Activated CD8-positive, alpha-beta T cell treated with anti-CD3 and anti-CD28 coated beads, Interleukin-2, amount 10 ng/mL, durations not matched to agents 7 days and 5 days (primary cell): ENCODE results near the gene SLC35B3. TPM values are rescaled to one million over a fixed set of nuclear protein-coding genes. Genes with fewer than 3 reads are reported as not detected.
A peak's percentile ranks its signal among the peaks of the same experiment; 100 is the strongest.
"Not testable (repeated sequence)": the region's sequence is repeated elsewhere in the genome, so short reads cannot be mapped to it uniquely, and the experiment has no call there.

Experiments
- ATAC-seq: fragments of 150-1000 bp; cut with Tn5 transposase; one replicate; pipeline ENCODE4 v1.10.0; 2021; ENCODE audit warnings: moderate library complexity
- CTCF ChIA-PET: fragments of 350-600 bp; sonication (Branson Sonifier 250); formaldehyde crosslinking; loops from one replicate; lab custom pipeline; 2021; ENCODE audit warnings: antibody characterized with exemption; lab: Charles Lee
- POLR2A ChIA-PET: fragments of 350-600 bp; sonication (Branson Sonifier 250); formaldehyde crosslinking; loops from one replicate; lab custom pipeline; 2021; ENCODE audit warnings: antibody characterized with exemption; lab: Charles Lee
- DNase-seq: peaks from one replicate; pipeline ENCODE4 v3.0.0-alpha.2; 2020
- H3K27ac Mint-ChIP-seq: one replicate; pipeline ENCODE4 v1.8.0; 2021; ENCODE audit warnings: mild to moderate bottlenecking, mixed read lengths
- H3K27me3 Mint-ChIP-seq: one replicate; pipeline ENCODE4 v1.8.0; 2021; ENCODE audit warnings: low read depth, mixed read lengths
- H3K36me3 Mint-ChIP-seq: one replicate; pipeline ENCODE4 v1.8.0; 2021; ENCODE audit warnings: low read depth, mixed read lengths
- H3K4me1 Mint-ChIP-seq: one replicate; pipeline ENCODE4 v1.8.0; 2021; ENCODE audit warnings: low read depth, mixed read lengths
- H3K4me3 Mint-ChIP-seq: one replicate; pipeline ENCODE4 v1.8.0; 2021; ENCODE audit warnings: mild to moderate bottlenecking, mixed read lengths
- H3K9me3 Mint-ChIP-seq: one replicate; pipeline ENCODE4 v1.8.0; 2022; ENCODE audit warnings: mixed read lengths; ENCODE audit not compliant: insufficient read depth
- total RNA-seq, 2 experiments: library from RNA; stranded (reverse); gene quantifications; one replicate each; pipeline ENCODE4 v1.2.3, GENCODE V29; 2021

The SLC35B3 gene
- total RNA-seq, 2 experiments from 2014 or later = 8.8 to 10.0 TPM

DNA sequence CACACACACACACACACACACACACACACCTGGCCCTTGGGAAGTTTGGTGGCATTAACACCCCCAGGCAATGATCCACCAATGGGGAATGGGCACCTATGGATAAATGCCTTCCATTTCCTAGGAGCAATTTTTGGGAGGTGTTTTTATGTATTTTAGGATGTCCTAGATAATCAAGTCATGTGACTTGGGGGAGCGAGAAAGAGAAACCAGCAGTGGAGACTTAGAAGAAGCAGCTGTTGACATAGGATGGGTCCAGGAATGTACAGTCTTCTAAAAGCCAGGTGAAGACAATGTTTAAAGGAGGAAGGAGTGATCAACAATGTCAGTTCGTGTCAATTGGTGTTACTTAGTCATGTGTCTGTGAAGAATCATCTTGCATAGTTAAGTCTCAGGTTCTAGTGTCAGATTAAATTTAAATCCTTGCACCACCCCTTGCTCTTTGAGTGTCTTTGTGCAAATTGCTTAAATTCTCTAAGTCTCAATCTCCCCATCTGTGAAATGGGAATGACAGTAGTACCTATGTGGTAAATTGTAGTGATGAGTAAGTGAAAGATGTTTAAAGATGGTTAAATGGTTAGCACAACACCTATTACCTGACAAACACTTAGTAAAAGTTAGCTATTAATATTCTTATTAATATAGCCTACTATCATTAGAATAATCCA, 4.4 kb upstream of the SLC35B3 start:
- H3K27me3 Mint-ChIP-seq = no peaks in the 10 kb centered on the region
- peaks cover 6% of the 10 kb centered on the region for H3K4me1 Mint-ChIP-seq
- peaks cover 14% of the 10 kb centered on the region for H3K36me3 Mint-ChIP-seq
- DNase-seq (no peak), ATAC-seq (no peak)
- POLR2A ChIA-PET = no interaction called here
- H3K9me3 Mint-ChIP-seq = peaks cover 8% of the 10 kb centered on the region
- H3K4me3 Mint-ChIP-seq = no peak overlapping the region
- H3K27ac Mint-ChIP-seq = no peak overlapping the region
- CTCF ChIA-PET = no interaction called here

DNA sequence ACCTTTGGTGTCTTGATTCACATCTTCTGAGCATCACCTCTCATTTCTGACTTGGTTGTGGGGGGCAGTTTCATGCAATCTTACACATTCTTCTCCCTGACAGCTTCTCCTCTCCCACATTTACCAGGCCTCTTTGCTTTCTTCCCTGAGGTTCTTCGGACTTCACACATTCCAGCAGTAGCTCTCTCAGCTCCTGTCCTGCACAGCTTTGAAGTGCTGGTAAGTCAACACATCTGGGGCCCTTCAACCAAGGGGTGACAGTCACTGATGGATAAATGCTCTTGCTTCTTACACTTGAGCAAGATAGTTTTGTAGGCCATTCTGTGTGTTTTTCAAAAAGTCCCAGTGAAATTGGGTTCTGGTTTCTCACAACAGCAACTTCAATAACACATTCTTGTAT, 2.5 kb upstream of the SLC35B3 start:
- DNase-seq (no peak), ATAC-seq (no peak)
- Mint-ChIP-seq H3K9me3 (peaks cover 8% of the 10 kb centered on the region), H3K4me3 (no peak overlapping the region), H3K27me3 (no peaks in the 10 kb centered on the region), H3K27ac (no peak overlapping the region), H3K4me1 (peaks cover 20% of the 10 kb centered on the region), H3K36me3 (peaks cover 23% of the 10 kb centered on the region)
- CTCF ChIA-PET = no interaction called here
- POLR2A ChIA-PET = no interaction called here

DNA sequence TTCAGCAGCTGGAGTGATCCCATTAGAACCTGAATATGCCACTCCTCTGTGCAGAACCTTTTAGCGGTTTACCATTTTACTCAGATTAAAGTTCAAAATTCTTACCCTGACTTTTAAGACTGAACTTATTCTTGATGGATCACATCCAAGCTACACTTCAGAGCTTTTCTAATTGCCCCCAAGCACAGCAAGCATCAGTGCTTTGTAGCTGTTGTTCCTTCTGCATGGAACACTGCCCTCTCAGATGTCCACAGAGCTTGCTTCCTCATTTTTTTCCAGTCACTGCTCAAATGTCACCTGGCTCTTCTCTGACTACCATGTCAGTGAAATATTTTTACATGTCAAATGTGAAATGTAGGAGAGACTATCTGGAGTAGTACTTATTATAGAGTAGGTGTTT, 1.6 kb upstream of the SLC35B3 start:
- Mint-ChIP-seq H3K4me1 (peaks cover 23% of the 10 kb centered on the region), H3K27me3 (no peaks in the 10 kb centered on the region), H3K27ac (no peak overlapping the region), H3K4me3 (no peak overlapping the region), H3K9me3 (peaks cover 8% of the 10 kb centered on the region), H3K36me3 (peaks cover 29% of the 10 kb centered on the region)
- DNase-seq = no peak
- POLR2A ChIA-PET = no interaction called here
- ATAC-seq = no peak
- CTCF ChIA-PET = no interaction called here

DNA sequence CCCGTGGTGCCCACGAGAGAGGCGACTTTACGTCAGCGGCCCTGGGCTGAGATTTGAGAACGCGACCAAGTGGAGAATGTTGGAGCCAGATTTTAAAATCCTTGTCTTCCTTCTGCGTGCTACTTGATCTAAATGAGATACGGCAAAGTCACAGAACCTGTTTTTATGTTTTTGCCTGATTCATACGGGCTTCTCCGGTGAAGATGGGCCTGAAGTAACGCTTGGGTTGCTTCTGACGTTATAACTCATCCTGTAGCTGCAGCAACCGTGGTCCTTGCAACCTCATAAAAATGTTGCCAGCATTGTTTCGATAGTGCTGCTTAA, 462 bp upstream of the SLC35B3 start:
- ATAC-seq (no peak), DNase-seq (no peak)
- Mint-ChIP-seq H3K27ac (peak overlapping the region; percentile 98), H3K4me3 (peak overlapping the region; percentile 91), H3K36me3 (peaks cover 34% of the 10 kb centered on the region), H3K4me1 (peaks cover 23% of the 10 kb centered on the region), H3K9me3 (peaks cover 8% of the 10 kb centered on the region), H3K27me3 (no peaks in the 10 kb centered on the region)
- ChIA-PET CTCF (no interaction called here), POLR2A (interaction anchor here (0.5 kb wide), 1 partner anchor 972 kb away, joined by 3 read pairs; no protein-coding TSS in a partner anchor)

DNA sequence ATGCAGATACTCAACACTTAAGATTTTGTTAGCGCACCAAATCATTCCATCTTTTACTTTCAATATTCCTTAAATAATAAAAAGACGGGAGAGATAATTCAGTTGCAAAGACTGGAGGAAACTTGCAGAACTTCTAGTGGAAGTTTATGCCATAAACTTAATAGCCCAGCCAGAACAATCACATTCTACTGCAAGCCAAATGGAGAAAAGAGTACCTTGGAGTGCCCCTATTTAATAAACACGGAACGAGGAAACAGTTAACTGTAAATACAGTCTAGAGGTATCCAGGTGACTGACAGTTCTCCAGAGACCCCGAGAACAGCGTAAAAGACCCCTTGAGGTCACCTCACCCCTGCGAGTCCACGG, 635 bp downstream of the SLC35B3 start:
- ATAC-seq = no peak
- Mint-ChIP-seq H3K27ac (peak overlapping the region; percentile 98), H3K4me3 (peak overlapping the region; percentile 91), H3K4me1 (peaks cover 23% of the 10 kb centered on the region), H3K27me3 (no peaks in the 10 kb centered on the region), H3K36me3 (peaks cover 39% of the 10 kb centered on the region), H3K9me3 (peaks cover 8% of the 10 kb centered on the region)
- POLR2A ChIA-PET = no interaction called here
- CTCF ChIA-PET = no interaction called here
- no peak for DNase-seq

DNA sequence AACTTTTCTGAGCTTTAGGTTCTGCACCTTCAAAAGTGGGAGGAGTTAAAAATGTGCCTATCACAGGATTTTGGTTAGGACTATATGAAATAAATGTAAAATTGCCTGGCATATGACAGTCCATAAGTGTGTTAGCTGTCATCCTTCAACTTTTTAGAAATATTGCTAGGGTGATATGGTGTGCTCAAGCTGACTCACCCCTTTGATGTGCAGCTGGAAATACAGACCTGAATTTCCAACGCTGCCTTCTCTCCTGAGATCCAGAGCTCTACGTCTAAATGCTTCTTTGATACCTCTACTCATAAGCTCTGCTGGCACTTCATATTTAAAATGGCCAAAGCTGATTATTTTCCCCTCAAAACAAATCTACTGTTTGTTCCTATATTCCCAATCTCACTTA, 2.7 kb downstream of the SLC35B3 start:
- DNase-seq (no peak), ATAC-seq (no peak)
- CTCF ChIA-PET = interaction anchor here (0.6 to 1.2 kb wide), 3 partner anchors 9 to 213 kb away, joined by 3 read pairs; no protein-coding TSS in a partner anchor
- Mint-ChIP-seq H3K9me3 (peaks cover 8% of the 10 kb centered on the region), H3K27ac (no peak overlapping the region), H3K36me3 (peaks cover 45% of the 10 kb centered on the region), H3K27me3 (no peaks in the 10 kb centered on the region), H3K4me3 (no peak overlapping the region), H3K4me1 (peaks cover 23% of the 10 kb centered on the region)
- POLR2A ChIA-PET = no interaction called here

DNA sequence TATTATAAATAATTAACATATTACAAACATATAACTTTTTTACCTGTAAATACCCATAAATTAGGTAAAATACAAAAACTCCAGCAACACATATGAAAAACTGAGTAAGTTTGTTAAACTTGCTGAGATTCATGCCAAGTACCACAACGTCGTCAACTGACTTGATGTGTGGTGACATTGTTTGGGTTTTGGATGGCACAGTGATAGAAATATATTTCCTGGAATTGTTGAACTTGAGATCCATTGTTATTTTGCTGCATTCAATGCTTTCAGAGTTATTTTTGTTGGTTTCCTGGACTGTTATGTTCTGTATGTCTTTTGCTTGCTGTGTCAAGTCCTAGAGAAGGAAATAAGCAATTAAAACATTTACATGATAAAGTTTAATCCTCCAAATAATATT, 5.5 kb downstream of the SLC35B3 start:
- DNase-seq (no peak), ATAC-seq (no peak)
- Mint-ChIP-seq H3K9me3 (no peaks in the 10 kb centered on the region), H3K27me3 (no peaks in the 10 kb centered on the region), H3K4me1 (peaks cover 16% of the 10 kb centered on the region), H3K36me3 (peaks cover 52% of the 10 kb centered on the region), H3K27ac (no peak overlapping the region), H3K4me3 (no peak overlapping the region)
- POLR2A ChIA-PET = no interaction called here
- CTCF ChIA-PET = no interaction called here

DNA sequence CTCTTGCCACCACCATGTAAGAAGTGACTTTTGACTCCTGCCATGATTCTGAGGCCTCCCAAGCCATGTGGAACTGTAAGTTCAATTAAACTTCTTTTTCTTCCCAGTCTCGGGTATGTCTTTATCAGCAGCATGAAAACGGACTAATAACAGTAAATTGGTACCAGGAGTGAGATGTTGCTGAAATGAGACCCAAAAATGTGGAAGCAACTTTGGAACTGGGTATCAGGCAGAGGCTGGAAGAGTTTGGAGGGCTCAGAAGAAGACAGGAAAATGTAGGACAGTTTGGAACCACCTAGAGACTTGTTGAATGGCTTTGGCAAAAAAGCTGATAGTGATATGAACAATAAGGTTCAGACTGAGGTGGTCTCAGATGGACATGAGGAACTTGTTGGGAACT, 8.8 kb downstream of the SLC35B3 start:
- DNase-seq, ATAC-seq, H3K27ac Mint-ChIP-seq, CTCF ChIA-PET, POLR2A ChIA-PET, H3K4me1 Mint-ChIP-seq, H3K27me3 Mint-ChIP-seq, H3K4me3 Mint-ChIP-seq, H3K9me3 Mint-ChIP-seq: not testable (repeated sequence)
- peaks cover 39% of the 10 kb centered on the region for H3K36me3 Mint-ChIP-seq

DNA sequence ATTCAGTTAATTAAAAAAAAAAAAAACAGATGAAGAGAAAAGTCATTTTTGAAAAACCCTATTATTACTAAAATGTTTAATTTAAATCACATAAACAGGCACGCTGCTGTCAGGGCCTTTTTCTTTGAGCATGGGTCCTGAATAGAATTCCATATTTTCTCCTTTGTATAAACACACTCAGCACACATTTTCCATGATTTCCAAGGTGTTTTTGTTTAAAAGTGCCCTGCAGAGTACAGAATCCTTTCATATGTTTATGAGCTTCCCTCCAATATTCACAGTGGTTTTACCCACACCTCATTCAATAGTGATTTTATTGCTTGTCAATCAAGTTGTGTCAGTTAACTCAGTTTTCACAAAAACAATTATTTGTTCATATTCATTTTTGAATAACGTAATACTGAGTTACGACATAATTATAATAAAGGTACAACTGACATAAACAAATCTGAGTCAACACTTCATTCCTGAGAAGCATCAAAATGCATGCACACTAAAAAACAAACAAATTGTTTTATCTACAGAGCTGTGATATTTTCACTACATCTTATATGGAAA, 15.2 kb downstream of the SLC35B3 start:
- H3K27me3 Mint-ChIP-seq = no peaks in the 10 kb centered on the region
- ChIA-PET POLR2A (no interaction called here), CTCF (interaction anchor here (0.7 kb wide), 1 partner anchor 29 kb away, joined by 3 read pairs; no protein-coding TSS in a partner anchor)
- H3K27ac Mint-ChIP-seq = no peak overlapping the region
- H3K4me3 Mint-ChIP-seq = no peak overlapping the region
- H3K36me3 Mint-ChIP-seq = peaks cover 21% of the 10 kb centered on the region
- DNase-seq (no peak), ATAC-seq (no peak)
- no peaks in the 10 kb centered on the region for H3K9me3 Mint-ChIP-seq
- H3K4me1 Mint-ChIP-seq = no peaks in the 10 kb centered on the region

DNA sequence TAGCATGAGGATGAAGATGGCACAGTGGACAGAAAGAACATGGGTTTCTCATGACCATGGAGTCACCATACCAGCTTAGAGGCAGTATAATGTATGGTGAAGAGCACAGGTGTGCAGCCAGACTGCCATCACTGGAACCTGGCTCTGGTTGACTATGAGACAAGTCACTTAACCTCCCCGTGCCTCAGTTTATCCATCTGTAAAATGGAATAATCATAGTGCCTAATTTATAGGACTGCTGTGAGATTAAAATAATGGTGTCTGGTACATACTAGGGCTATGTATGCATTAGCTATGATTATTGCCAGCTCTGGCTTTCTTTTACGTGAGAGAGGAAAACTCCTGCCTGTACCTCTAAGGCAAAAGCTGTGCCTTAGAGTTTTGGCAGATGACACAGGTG, 19.4 kb downstream of the SLC35B3 start:
- CTCF ChIA-PET = no interaction called here
- Mint-ChIP-seq H3K27me3 (no peaks in the 10 kb centered on the region), H3K9me3 (no peaks in the 10 kb centered on the region), H3K27ac (no peak overlapping the region), H3K4me3 (no peak overlapping the region), H3K4me1 (no peaks in the 10 kb centered on the region), H3K36me3 (peaks cover 26% of the 10 kb centered on the region)
- ATAC-seq = no peak
- DNase-seq = no peak
- POLR2A ChIA-PET = no interaction called here

DNA sequence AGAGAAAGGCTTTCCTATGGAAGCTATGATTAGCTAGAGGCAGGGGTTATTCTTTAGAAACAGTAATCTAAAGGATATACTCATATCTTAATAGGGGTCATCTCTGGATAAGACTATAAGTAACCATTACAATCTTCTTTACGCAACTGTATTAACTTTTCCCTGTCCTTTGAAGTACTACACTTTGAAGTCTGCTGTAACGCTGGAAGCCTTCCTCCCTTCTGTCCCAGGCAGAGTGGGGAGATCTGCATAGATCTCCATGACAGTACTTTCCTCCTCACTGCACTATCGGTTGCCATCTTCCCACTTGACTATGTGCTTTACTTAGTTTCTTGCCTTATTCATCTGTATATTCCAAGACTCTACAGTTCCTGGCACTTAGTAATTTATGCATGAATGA, 20.1 kb downstream of the SLC35B3 start:
- Mint-ChIP-seq H3K36me3 (peaks cover 31% of the 10 kb centered on the region), H3K4me1 (no peaks in the 10 kb centered on the region), H3K9me3 (no peaks in the 10 kb centered on the region), H3K27me3 (no peaks in the 10 kb centered on the region), H3K4me3 (no peak overlapping the region), H3K27ac (no peak overlapping the region)
- DNase-seq (no peak), ATAC-seq (no peak)
- POLR2A ChIA-PET = no interaction called here
- CTCF ChIA-PET = no interaction called here

DNA sequence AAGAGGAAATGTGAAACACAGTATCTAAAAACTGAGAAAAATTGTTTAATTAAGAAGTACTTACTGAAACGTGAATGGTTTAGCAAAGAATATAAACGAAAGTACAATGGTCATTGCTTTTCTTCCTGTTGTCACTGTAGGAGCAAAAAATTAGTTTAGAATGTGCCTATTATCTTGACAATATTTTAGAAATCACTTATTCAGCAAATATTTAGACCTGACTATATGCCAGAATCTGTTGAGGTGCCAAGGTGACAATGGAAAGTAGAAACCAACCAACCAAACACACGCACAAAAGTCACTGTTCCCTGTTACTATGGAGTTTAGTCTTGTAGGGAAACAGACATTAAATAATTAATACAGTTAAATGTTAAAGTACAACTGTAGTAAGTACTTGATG, 20.5 kb downstream of the SLC35B3 start:
- CTCF ChIA-PET = no interaction called here
- Mint-ChIP-seq H3K4me1 (no peaks in the 10 kb centered on the region), H3K36me3 (peaks cover 36% of the 10 kb centered on the region), H3K27me3 (no peaks in the 10 kb centered on the region), H3K27ac (no peak overlapping the region), H3K4me3 (no peak overlapping the region), H3K9me3 (no peaks in the 10 kb centered on the region)
- DNase-seq (no peak), ATAC-seq (no peak)
- POLR2A ChIA-PET = no interaction called here
